IPS-18c (cell line): ENCODE measurements around the gene NMT2.
"Not testable (repeated sequence)": the region's sequence is repeated elsewhere in the genome, so short reads cannot be mapped to it uniquely, and the experiment has no call there.

Experiments used
- H3K4me3 ChIP-seq: 2 replicates; pipeline ENCODE4 v1.7.0; 2013; ENCODE audit warnings: low read depth, mild to moderate bottlenecking, low read length, moderate library complexity; ENCODE audit not compliant: insufficient read depth
- H3K9me3 ChIP-seq: one replicate; pipeline ENCODE4 v1.6.1; 2013; ENCODE audit warnings: mild to moderate bottlenecking, low read length, moderate library complexity; ENCODE audit not compliant: control insufficient read depth, insufficient read depth

NMT2 gene

GRCh38 chr10:15168291-15168785 is at the start of gene NMT2:
NMT2 (minus strand) TSS chr10:15168693; CDS start chr10:15168612, 81 bp downstream.
- peak within 1 kb of the TSS; percentile 83 for H3K4me3 ChIP-seq
- no peaks in the 10 kb centered on the region for H3K9me3 ChIP-seq

- no peaks in the 10 kb centered on the region for H3K9me3 ChIP-seq
- H3K4me3 ChIP-seq: no peak overlapping the region
Measured at GRCh38 chr10:15216700-15217099, 48.2 kb upstream of the NMT2 start.

DNA sequence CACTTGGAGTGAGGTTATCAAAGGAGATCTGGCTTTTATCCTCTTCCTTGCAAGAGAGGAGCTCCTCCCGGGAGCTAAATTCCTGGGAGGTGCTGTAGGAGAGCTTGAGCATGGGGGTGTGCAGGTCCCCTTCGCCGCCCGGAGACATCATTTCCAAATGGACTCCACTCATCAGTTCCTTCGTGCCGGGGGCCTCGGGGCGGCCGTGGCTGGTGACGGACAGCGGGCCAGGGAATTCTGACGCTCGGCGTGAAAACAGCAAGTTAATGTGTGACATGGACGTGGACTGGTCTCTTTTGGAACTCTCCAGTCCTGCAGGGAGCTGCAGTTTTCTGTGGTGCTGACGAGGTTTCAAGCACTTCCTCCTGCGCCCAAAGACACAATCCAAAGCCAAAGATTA is 45.7 kb upstream of the NMT2 start:
- no peaks in the 10 kb centered on the region for H3K9me3 ChIP-seq
- H3K4me3 ChIP-seq: no peak overlapping the region

DNA sequence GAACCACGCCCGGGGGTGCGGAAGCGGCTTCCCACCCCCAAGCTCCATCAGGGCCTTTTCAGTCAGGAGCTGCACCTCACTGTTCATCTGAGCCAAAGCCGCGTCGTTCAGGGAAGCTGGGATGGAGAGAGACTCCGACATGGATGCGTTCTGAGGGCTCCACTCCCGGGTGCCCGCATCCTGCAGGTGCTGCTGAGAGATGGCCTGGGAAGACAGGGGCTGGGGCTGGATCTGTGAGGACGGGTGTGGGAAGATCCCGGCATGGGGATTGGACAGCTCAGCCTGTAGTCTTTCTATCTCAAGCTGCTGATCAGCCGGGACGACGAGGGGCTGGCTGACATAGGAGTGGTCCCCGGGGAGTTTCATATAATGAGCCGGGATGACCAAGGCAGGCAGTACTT is 45.0 kb upstream of the NMT2 start:
- H3K4me3 ChIP-seq: no peak overlapping the region
- no peaks in the 10 kb centered on the region for H3K9me3 ChIP-seq

DNA sequence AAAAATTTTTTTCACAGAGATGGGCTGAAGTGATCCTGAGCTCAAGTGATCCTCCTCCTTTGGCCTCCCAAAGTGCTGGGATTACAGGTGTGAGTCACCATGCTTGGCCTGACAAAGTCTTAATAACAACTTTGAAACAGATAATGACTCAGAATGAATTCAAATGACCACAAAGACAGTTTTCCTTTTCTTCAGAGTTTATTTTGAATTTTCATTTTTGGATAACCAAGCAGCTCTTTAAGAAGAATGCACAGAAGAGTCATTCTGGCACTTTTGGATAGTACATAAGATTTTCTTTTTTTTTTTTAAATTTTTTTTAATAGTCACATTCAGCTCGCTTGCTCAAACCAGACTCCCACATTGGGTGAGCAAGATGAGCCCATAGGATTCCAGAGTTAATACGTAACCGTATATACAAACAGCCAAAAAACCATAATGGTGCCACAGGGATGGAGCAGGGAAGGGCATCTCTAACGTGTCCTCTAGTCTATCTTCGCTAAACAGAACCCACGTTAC is 43.0 kb upstream of the NMT2 start:
- Histone ChIP-seq H3K9me3 (no peaks in the 10 kb centered on the region), H3K4me3 (no peak overlapping the region)

GRCh38 chr10:15210521-15210920 is 42.0 kb upstream of the NMT2 start:
- H3K9me3 ChIP-seq: no peaks in the 10 kb centered on the region

GRCh38 chr10:15209827-15210509 is 41.5 kb upstream of the NMT2 start:
- Histone ChIP-seq H3K4me3 (no peak overlapping the region), H3K9me3 (no peaks in the 10 kb centered on the region)

More at GRCh38 chr10:15210521-15210920, 42.0 kb upstream of the NMT2 start:
- no peak overlapping the region for H3K4me3 ChIP-seq

DNA sequence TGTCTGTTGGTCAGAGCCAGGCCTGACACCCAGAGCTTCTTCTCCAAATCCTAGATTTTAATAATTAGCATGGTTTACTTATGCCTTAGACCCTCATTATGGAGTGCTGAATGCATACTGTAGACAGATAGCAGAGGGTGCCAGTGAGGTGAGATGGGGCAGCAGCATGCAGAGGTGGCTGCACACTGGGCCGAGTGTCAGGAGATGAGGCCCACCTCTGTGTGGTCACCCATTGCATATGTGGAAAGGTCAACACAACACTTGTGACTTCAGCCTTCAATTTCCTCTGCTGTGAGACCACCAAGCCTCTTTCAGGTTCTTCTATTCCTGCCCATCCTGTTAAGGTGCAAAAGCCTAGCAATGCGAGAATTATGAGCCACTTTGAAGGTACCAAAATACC is 39.7 kb upstream of the NMT2 start:
- H3K9me3 ChIP-seq: peaks cover 6% of the 10 kb centered on the region
- no peak overlapping the region for H3K4me3 ChIP-seq

DNA sequence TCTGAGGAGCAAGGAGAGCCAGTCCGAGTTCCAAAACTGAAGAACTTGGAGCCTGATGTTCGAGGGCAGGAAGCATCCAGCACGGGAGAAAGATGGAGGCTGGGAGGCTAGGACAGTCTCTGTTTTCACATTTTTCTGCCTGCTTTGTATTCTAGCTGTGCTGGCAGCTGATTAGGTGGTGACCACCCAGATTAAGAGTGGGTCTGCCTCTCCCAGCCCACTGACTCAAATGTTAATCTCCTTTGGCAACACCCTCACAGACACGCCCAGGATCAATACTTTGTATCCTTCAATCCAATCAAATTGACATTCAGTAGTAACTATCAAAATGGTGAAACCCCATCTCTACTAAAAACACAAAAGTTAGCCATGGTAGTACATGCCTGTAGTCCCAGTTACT is 38.9 kb upstream of the NMT2 start:
- H3K9me3 ChIP-seq, H3K4me3 ChIP-seq: not testable (repeated sequence)

DNA sequence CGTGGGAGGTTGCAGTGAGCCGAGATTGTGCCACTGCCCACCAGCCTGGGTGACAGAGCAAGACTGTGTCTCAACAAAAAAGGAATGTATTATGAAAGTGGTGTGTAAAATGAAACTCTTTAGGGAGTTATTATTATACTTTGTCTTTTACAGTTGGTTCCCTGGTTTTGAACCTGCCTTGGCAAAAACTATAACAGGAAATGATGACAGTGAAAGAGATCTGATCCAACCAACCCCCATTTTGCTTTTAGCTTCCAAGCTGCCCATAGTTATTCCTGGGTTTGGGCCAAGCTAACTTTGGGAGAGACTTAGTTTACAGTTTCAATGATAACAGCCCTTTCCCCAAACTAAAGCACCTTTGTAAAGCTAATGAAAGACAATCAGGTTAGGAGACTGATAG is 34.1 kb upstream of the NMT2 start:
- H3K4me3 ChIP-seq: no peak overlapping the region
- H3K9me3 ChIP-seq: peaks cover 6% of the 10 kb centered on the region

DNA sequence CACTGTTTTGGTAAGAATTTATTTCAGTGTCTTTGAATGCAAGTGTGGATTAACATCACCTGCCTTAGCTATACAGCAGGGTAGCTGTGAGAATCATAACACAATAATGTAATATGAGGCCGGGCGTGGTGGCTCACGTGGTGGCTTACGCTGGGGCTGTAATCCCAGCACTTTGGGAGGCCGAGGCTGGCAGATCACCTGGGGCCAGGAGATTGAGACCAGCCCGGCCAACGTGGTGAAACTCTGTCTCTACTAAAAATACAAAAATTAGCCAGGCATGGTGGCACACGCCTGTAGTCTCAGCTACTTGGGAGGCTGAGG is 33.8 kb upstream of the NMT2 start:
- H3K4me3 ChIP-seq, H3K9me3 ChIP-seq: not testable (repeated sequence)

- Histone ChIP-seq H3K4me3 (no peak overlapping the region), H3K9me3 (peaks cover 6% of the 10 kb centered on the region)
Measured at GRCh38 chr10:15201589-15202300, 33.3 kb upstream of the NMT2 start.

DNA sequence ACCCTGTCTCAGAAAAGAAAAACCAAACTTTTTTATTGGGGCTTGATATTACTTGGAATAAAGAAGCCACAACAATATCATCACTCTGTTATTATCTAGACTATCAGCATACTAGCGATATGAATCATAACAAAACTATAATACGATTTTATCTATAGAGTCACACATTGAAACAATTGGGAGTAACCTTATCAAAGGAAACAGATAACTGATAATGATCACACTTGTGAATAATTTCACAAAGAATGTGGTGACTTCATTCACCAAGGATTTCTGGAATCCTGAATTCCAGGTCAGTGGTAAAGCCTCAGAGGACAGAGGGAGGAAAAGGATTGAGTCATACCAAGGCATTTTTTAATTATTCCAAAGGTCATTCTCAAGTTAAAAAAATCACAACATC is 32.1 kb upstream of the NMT2 start:
- no peak overlapping the region for H3K4me3 ChIP-seq
- peaks cover 6% of the 10 kb centered on the region for H3K9me3 ChIP-seq

- no peak overlapping the region for H3K4me3 ChIP-seq
- H3K9me3 ChIP-seq: no peaks in the 10 kb centered on the region
Measured at GRCh38 chr10:15197911-15198310, 29.4 kb upstream of the NMT2 start.

DNA sequence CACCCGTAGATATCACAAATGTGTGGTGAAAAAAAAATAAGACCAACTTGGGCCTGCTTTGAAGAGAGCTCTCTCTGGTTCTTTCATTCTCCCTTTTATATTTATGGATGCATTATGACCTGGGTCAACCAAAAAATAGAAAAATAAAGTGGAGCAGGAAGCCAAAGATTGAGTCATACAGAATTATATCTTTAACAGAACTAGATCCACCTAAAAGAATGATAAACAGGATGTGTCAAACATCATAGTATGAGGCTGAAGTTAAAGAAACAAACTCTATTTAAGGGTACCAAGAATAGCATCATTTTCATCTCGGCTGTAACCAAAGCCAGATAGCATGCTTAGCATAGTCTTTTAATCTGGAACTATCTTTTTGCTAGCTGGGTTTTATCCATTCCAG is 28.8 kb upstream of the NMT2 start:
- H3K4me3 ChIP-seq: no peak overlapping the region
- no peaks in the 10 kb centered on the region for H3K9me3 ChIP-seq

DNA sequence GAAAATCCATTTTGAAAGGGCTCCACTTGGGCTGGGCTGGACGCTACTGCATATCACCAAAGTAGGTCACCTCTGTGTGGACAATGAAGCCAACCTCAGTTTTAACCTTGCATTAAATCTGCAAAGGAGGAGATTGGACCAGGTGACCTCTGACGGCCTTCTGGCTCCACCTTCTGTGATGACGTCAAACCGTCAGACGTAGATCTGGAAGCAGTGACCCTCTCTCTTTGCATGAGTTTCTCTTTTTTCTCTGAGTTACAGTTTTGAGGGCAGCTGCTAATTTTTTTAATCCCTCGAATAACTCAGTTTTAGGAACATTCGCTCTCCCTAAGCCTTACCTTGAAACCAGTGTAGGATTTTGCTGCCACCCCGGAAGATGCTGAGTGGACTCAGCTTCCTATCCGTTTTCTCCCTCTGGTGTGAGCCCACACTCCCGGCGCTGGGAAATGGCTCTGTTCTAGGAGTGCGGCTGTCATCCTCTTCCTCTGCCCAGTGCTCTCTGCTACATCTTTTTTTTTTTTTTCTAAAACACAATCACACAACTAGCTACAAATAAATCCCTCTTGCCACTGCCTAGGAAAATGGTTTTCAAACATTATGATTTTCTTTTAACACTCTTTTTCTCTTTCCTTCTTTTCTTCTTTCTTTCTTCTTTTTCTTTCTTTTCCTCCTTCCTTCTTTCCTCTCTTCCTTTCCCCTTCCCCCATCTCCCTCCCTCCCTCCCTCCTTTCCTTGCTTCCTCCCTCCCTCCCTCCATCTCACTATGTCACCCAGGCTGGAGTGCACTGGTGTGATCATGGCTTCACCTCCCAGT is 27.7 kb upstream of the NMT2 start:
- Histone ChIP-seq H3K4me3 (no peak overlapping the region), H3K9me3 (no peaks in the 10 kb centered on the region)

- Histone ChIP-seq H3K4me3 (no peak overlapping the region), H3K9me3 (no peaks in the 10 kb centered on the region)
Measured at GRCh38 chr10:15189133-15189885, 20.8 kb upstream of the NMT2 start.
